Measurements from ENCODE around the gene PTPRK.

GRCh38 chr6:128482642-128483041 lies 37.8 kb downstream of the PTPRK start:
- TF ChIP-seq EGR1 (IDR thresholded peaks at IDR 0.05) = no peak
- no peak for TF ChIP-seq RAD21 (IDR thresholded peaks at IDR 0.05; ENCODE audit: low read depth)
- TF ChIP-seq EP300 (IDR thresholded peaks at IDR 0.05; ENCODE audit: borderline replicate concordance) = no peak
- TF ChIP-seq CREB1 (IDR thresholded peaks at IDR 0.05; ENCODE audit: low read depth) = no peak
- no peak for TF ChIP-seq CEBPB (IDR thresholded peaks at IDR 0.05)
- TF ChIP-seq TEAD4 (IDR thresholded peaks at IDR 0.05) = no peak
- TF ChIP-seq TCF12 (IDR thresholded peaks at IDR 0.05; ENCODE audit: low read depth) = no peak
- TF ChIP-seq MAX (IDR thresholded peaks at IDR 0.05) = no peak
- no peak for TF ChIP-seq FOXM1 (IDR thresholded peaks at IDR 0.05; ENCODE audit: borderline replicate concordance, low read depth)

All from Ishikawa (cell line).